ENCODE results near the gene PCLO.

DNA sequence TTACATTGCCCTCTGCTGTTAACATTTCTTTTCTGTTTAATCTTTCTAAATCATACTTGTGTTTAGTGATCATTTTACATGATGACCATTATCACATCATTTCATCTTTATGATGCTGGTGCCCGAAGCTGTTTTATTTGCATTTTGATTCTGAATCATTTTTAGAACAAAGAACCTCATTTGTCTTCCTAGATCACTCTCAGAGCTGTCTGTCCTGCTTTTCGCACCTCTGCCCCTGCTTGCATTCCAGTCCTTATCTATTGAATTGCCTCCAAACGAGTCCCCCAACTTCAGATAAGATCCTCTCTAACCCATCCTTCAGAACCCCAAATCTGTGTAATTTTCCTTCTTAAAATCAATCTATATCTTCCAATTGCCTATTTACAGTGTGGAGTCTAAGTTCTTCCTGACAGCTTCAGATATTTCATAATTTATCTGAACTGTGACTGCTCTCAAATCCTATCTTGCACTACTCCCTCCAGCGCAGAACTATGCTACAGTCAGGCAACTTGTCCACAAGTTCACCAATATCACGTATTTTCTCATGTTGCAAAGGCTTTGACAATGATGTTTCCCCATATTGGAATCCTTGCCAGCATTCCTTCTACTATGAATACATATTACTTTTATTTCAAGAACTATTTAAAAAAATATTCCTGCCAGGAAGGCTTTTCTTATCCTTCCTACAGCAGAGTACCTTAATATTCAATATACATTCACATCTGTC, 372.6 kb downstream of the PCLO start:
- TF ChIP-seq ZBTB21 (CRISPR knock-in tag; IDR thresholded peaks at IDR 0.05; ENCODE audit: borderline replicate concordance) (no peak), ZNF138 (CRISPR knock-in tag; conservative IDR thresholded peaks at IDR 0.05) (no peak)
- TF ChIP-seq, protein P1, sequence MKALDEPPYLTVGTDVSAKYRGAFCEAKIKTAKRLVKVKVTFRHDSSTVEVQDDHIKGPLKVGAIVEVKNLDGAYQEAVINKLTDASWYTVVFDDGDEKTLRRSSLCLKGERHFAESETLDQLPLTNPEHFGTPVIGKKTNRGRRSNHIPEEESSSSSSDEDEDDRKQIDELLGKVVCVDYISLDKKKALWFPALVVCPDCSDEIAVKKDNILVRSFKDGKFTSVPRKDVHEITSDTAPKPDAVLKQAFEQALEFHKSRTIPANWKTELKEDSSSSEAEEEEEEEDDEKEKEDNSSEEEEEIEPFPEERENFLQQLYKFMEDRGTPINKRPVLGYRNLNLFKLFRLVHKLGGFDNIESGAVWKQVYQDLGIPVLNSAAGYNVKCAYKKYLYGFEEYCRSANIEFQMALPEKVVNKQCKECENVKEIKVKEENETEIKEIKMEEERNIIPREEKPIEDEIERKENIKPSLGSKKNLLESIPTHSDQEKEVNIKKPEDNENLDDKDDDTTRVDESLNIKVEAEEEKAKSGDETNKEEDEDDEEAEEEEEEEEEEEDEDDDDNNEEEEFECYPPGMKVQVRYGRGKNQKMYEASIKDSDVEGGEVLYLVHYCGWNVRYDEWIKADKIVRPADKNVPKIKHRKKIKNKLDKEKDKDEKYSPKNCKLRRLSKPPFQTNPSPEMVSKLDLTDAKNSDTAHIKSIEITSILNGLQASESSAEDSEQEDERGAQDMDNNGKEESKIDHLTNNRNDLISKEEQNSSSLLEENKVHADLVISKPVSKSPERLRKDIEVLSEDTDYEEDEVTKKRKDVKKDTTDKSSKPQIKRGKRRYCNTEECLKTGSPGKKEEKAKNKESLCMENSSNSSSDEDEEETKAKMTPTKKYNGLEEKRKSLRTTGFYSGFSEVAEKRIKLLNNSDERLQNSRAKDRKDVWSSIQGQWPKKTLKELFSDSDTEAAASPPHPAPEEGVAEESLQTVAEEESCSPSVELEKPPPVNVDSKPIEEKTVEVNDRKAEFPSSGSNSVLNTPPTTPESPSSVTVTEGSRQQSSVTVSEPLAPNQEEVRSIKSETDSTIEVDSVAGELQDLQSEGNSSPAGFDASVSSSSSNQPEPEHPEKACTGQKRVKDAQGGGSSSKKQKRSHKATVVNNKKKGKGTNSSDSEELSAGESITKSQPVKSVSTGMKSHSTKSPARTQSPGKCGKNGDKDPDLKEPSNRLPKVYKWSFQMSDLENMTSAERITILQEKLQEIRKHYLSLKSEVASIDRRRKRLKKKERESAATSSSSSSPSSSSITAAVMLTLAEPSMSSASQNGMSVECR (CRISPR knock-in tag; IDR thresholded peaks at IDR 0.05; ENCODE audit: borderline replicate concordance): no peak
- TF ChIP-seq, protein P2, sequence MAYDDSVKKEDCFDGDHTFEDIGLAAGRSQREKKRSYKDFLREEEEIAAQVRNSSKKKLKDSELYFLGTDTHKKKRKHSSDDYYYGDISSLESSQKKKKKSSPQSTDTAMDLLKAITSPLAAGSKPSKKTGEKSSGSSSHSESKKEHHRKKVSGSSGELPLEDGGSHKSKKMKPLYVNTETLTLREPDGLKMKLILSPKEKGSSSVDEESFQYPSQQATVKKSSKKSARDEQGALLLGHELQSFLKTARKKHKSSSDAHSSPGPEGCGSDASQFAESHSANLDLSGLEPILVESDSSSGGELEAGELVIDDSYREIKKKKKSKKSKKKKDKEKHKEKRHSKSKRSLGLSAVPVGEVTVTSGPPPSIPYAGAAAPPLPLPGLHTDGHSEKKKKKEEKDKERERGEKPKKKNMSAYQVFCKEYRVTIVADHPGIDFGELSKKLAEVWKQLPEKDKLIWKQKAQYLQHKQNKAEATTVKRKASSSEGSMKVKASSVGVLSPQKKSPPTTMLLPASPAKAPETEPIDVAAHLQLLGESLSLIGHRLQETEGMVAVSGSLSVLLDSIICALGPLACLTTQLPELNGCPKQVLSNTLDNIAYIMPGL (CRISPR knock-in tag; IDR thresholded peaks at IDR 0.05): no peak

Measured in WTC11 (cell line).